ENCODE measurements around the gene KIF3B. TPM values are rescaled to one million over a fixed set of nuclear protein-coding genes. Genes with fewer than 3 reads are reported as not detected.

KIF3B gene
- total RNA-seq, 2 experiments from 2014 or later = 8.2 to 25.2 TPM

DNA sequence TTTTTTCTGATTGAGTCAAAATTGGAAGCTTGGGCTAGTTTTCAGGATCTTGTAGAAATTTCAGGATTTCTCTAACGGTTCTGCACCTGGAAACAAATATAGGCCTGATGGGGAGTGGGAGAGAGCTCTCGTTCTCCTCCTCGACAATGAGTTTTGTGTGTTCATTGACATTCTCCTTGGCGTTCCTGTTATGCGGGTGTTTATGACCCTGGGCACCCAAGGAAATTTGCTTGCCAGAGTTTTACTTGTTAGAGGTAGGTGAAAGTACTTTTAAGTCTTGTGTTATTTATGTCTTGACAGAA lies 82.8 kb downstream of the KIF3B start:
- POLR2A ChIA-PET = interaction anchor here (2.1 kb wide), 1 partner anchor 8 kb away, joined by 11 read pairs; no protein-coding TSS in a partner anchor

DNA sequence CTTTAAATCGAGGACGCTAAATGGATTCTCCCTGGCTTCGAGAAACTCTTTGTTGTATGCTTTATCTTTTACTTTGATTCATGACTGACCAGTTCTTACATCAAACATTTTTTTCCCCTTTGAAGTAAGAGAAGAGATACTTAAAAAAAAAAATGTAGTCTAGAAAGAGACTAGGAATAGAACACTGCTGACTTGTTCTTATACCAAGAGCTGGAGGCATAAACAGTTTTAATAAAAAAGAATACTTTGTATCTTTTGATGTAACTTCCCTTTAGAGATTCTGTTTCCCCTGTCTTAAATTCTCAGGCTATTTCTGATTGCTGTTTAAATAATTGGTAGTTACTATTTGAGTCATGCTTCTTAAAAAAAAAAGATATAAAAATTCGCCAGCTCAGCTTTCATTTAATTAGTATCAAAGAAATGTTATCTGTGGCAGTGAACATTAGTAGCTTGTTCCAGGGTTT lies 85.5 kb downstream of the KIF3B start:
- POLR2A ChIA-PET = interaction anchor here (0.7 to 1.7 kb wide), 4 partner anchors 11 to 90 kb away, joined by 3 to 4 read pairs (median 4); no protein-coding TSS in a partner anchor
- Histone ChIP-seq H4K20me1 (ENCODE audit: insufficient read depth, low read length) (peaks cover 45% of the 10 kb centered on the region), H3K27ac (ENCODE audit: low read depth, low read length, poor library complexity, severe bottlenecking) (peak overlapping the region; percentile 8), H3K36me3 (ENCODE audit: insufficient read depth, low read length) (peaks cover 50% of the 10 kb centered on the region), H3K4me2 (ENCODE audit: low read length) (peak overlapping the region; percentile 83), H3K9me2 (ENCODE audit: insufficient read depth, low read length) (no peaks in the 10 kb centered on the region), H3K9me3 (ENCODE audit: low read length) (no peaks in the 10 kb centered on the region), H2AFZ (ENCODE audit: low read length) (no peak overlapping the region), H3K79me2 (ENCODE audit: insufficient read depth, low read depth, low read length) (peaks cover 92% of the 10 kb centered on the region), H3K4me1 (ENCODE audit: insufficient read depth, low read length, poor library complexity, severe bottlenecking) (peaks cover 77% of the 10 kb centered on the region), H3K4me3 (ENCODE audit: low read depth, low read length, poor library complexity, severe bottlenecking) (peak overlapping the region; percentile 7)
- CTCF ChIA-PET (ENCODE audit: unreplicated experiment) = no interaction called here
- intact Hi-C loops (cut with micrococcal nuclease; ENCODE audit: unreplicated experiment) = no loop called here
- no TSS peak for BruUV-seq (replicated peaks)
- no peak for DNase-seq (ENCODE audit: low spot score)
- TF ChIP-seq EZH2phosphoT487 (IDR thresholded peaks at IDR 0.05; ENCODE audit: borderline replicate concordance, low read depth, low read length) = no peak
- TF ChIP-seq, protein P1, sequence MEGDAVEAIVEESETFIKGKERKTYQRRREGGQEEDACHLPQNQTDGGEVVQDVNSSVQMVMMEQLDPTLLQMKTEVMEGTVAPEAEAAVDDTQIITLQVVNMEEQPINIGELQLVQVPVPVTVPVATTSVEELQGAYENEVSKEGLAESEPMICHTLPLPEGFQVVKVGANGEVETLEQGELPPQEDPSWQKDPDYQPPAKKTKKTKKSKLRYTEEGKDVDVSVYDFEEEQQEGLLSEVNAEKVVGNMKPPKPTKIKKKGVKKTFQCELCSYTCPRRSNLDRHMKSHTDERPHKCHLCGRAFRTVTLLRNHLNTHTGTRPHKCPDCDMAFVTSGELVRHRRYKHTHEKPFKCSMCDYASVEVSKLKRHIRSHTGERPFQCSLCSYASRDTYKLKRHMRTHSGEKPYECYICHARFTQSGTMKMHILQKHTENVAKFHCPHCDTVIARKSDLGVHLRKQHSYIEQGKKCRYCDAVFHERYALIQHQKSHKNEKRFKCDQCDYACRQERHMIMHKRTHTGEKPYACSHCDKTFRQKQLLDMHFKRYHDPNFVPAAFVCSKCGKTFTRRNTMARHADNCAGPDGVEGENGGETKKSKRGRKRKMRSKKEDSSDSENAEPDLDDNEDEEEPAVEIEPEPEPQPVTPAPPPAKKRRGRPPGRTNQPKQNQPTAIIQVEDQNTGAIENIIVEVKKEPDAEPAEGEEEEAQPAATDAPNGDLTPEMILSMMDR (conservative IDR thresholded peaks at IDR 0.05; ENCODE audit: low read length) = no peak

More for the DNA sequence above, 82.8 kb downstream of the KIF3B start:
- peak overlapping the region; percentile 82 for H3K4me2 ChIP-seq (ENCODE audit: low read length)
- H3K27ac ChIP-seq (ENCODE audit: low read depth, low read length, poor library complexity, severe bottlenecking) = peak overlapping the region; percentile 75
- H3K36me3 ChIP-seq (ENCODE audit: insufficient read depth, low read length) = peaks cover 31% of the 10 kb centered on the region
- H4K20me1 ChIP-seq (ENCODE audit: insufficient read depth, low read length) = peaks cover 24% of the 10 kb centered on the region
- DNase-seq (ENCODE audit: low spot score) = no peak
- CTCF ChIA-PET (ENCODE audit: unreplicated experiment) = no interaction called here
- no peak overlapping the region for H2AFZ ChIP-seq (ENCODE audit: low read length)
- peaks cover 75% of the 10 kb centered on the region for H3K79me2 ChIP-seq (ENCODE audit: insufficient read depth, low read depth, low read length)
- no TSS peak for BruUV-seq (replicated peaks)
- intact Hi-C loops (cut with micrococcal nuclease; ENCODE audit: unreplicated experiment) = no loop called here
- peaks cover 73% of the 10 kb centered on the region for H3K4me1 ChIP-seq (ENCODE audit: insufficient read depth, low read length, poor library complexity, severe bottlenecking)
- no peaks in the 10 kb centered on the region for H3K9me2 ChIP-seq (ENCODE audit: insufficient read depth, low read length)
- H3K9me3 ChIP-seq (ENCODE audit: low read length) = no peaks in the 10 kb centered on the region
- TF ChIP-seq EZH2phosphoT487 (IDR thresholded peaks at IDR 0.05; ENCODE audit: borderline replicate concordance, low read depth, low read length) = no peak
- TF ChIP-seq, protein P1 (conservative IDR thresholded peaks at IDR 0.05; ENCODE audit: low read length) = no peak
- H3K4me3 ChIP-seq (ENCODE audit: low read depth, low read length, poor library complexity, severe bottlenecking) = peak overlapping the region; percentile 87

DNA sequence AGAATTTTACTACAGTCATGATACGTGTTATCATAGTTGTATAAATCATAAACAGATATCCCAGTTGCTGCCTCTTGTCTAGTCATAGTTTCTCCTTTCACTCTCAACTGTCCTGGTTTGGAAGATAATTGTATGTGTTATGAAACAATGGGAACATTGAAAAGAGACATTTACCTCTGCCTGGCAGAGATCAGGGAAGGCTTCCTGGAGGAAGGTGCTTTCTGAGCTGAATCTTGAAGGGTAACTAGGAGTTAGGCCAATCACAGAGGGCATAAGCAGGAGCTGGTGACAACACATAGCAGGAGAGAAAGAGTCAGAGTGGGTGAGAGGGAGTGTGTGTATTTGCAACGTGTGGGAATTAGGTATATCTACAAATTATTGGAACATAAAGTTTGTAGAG lies 86.0 kb downstream of the KIF3B start:
- Histone ChIP-seq H3K9me3 (ENCODE audit: low read length) (no peaks in the 10 kb centered on the region), H3K27ac (ENCODE audit: low read depth, low read length, poor library complexity, severe bottlenecking) (peak overlapping the region; percentile 8), H3K4me1 (ENCODE audit: insufficient read depth, low read length, poor library complexity, severe bottlenecking) (peaks cover 83% of the 10 kb centered on the region), H3K36me3 (ENCODE audit: insufficient read depth, low read length) (peaks cover 54% of the 10 kb centered on the region), H3K4me2 (ENCODE audit: low read length) (peak overlapping the region; percentile 83), H3K79me2 (ENCODE audit: insufficient read depth, low read depth, low read length) (peaks cover 98% of the 10 kb centered on the region), H3K9me2 (ENCODE audit: insufficient read depth, low read length) (no peaks in the 10 kb centered on the region), H2AFZ (ENCODE audit: low read length) (no peak overlapping the region), H3K4me3 (ENCODE audit: low read depth, low read length, poor library complexity, severe bottlenecking) (peak overlapping the region; percentile 12), H4K20me1 (ENCODE audit: insufficient read depth, low read length) (peaks cover 48% of the 10 kb centered on the region)
- intact Hi-C loops (cut with micrococcal nuclease; ENCODE audit: unreplicated experiment) = no loop called here
- ChIA-PET POLR2A (interaction anchor here (0.7 to 1.7 kb wide), 4 partner anchors 11 to 91 kb away, joined by 3 to 4 read pairs (median 4); no protein-coding TSS in a partner anchor), CTCF (ENCODE audit: unreplicated experiment) (no interaction called here)
- no TSS peak for BruUV-seq (replicated peaks)
- TF ChIP-seq, protein P1 (conservative IDR thresholded peaks at IDR 0.05; ENCODE audit: low read length) = no peak
- TF ChIP-seq EZH2phosphoT487 (IDR thresholded peaks at IDR 0.05; ENCODE audit: borderline replicate concordance, low read depth, low read length) = no peak
- DNase-seq (ENCODE audit: low spot score) = no peak
